Upper lobe of left lung (tissue), 6 donors: ENCODE measurements around the gene TMEM198. TPM values are rescaled to one million over a fixed set of nuclear protein-coding genes. Genes with fewer than 3 reads are reported as not detected.

Source experiments
- ATAC-seq, 2 donors: fragments of 200-7000 bp; cut with Tn5 transposase; one replicate each; pipeline ENCODE4 v1.9.1; 2022; ENCODE audit warnings: mild to moderate bottlenecking in 2 of 2, moderate library complexity in 2 of 2; ENCODE audit not compliant: low FRiP score in 2 of 2
- DNase-seq, 2 donors: peaks; one replicate each; pipeline ENCODE4 v3.0.0-alpha.2; 2019 to 2020
- H3K27ac ChIP-seq, 4 donors: fragments of 200-600 bp; sonication (generic); one replicate each; pipeline ENCODE4 v1.5.1; 2016 to 2019
- H3K27me3 ChIP-seq, 4 donors: fragments of 200-600 bp; sonication (generic); one replicate each; pipeline ENCODE4 v1.5.1; 2017 to 2019
- H3K36me3 ChIP-seq, 4 donors: fragments of 200-600 bp; sonication (generic); one replicate each; pipeline ENCODE4 v1.5.1; 2016 to 2019
- H3K4me1 ChIP-seq, 4 donors: fragments of 200-600 bp; sonication (generic); one replicate each; pipeline ENCODE4 v1.5.1; 2018 to 2019
- H3K4me3 ChIP-seq, 4 donors: fragments of 200-600 bp; sonication (generic); one replicate each; pipeline ENCODE4 v1.5.1; 2017 to 2019; ENCODE audit warnings: mild to moderate bottlenecking in 2 of 4, moderate library complexity in 1 of 4
- H3K9me3 ChIP-seq, 4 donors: fragments of 200-600 bp; sonication (generic); one replicate each; pipeline ENCODE4 v1.5.1; 2018 to 2019
- EP300 ChIP-seq, 4 donors: sonication (generic); formaldehyde crosslinking; IDR thresholded peaks; one replicate each; pipeline ENCODE4 v1.5.1; 2017; ENCODE audit warnings: antibody characterized with exemption in 4 of 4, control low read depth in 2 of 4
- POLR2A ChIP-seq, 4 donors: fragments of 450-650 bp; IDR thresholded peaks; one replicate each; pipeline ENCODE4 v1.5.1; 2016 to 2017; ENCODE audit warnings: antibody characterized with exemption in 4 of 4, mild to moderate bottlenecking in 2 of 4
- POLR2AphosphoS5 ChIP-seq, 2 donors: sonication (generic); formaldehyde crosslinking; IDR thresholded peaks; one replicate each; pipeline ENCODE4 v1.5.1; 2017; ENCODE audit warnings: antibody characterized with exemption in 2 of 2
- WGBS, 2 donors: methylation state at CpG; one replicate each; pipeline ENCODE4 v1.1.5; 2017 to 2018; 5-methylcytosine and 5-hydroxymethylcytosine counted together
- total RNA-seq, 6 donors: library from RNA; depleted of rRNA in 4 of 6; stranded (reverse); fragments of >200 nt in 4 of 6; gene quantifications; one replicate each; pipeline versions ENCODE4 v1.1.0 to v1.2.1, GENCODE V29; 2016 to 2021
- TF ChIP-seq, protein P1 (sequence below), 6 experiments: fragments of 450-650 bp in 4 of 6; fragments of 200-600 bp in 2 of 6; sonication (generic) in 2 of 6; IDR thresholded peaks; one replicate each; pipeline ENCODE4 v1.5.1; 2016 to 2019; ENCODE audit warnings: antibody characterized with exemption in 6 of 6
- donor health status: DM: no; HTN: no; CAD: no; lungs with moderate emphysema.
- donor health status: DM: no; HTN: yes; CAD: no; lungs with severe emphysema.

Gene TMEM198
- total RNA-seq, 6 donors from 2014 or later = 1.9 to 12.6 (median 4.2) TPM

DNA sequence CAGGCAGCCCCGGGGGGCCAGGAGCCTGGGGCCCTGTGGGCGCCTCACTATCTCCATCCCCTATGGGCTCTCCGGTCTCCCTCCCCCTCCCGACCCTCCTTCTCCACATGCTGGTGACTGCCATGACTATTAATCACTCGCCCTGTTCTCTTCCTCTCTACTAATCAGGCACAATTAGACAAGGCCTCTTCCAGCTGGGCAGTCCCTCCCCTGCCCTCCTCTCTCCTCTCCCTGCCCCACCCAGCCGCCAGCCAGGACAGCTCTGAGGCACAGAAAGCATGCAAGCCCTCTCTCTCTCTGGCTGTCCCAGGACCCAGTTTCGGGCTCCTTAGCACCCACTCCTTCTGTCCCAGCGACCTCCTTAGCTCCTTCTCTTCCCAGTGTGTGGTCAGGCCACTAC, 23.7 kb upstream of the TMEM198 start:
- Histone ChIP-seq H3K4me3 (no peak overlapping the region), H3K27ac (no peak overlapping the region), H3K9me3 (no peaks in the 10 kb centered on the region), H3K36me3 (no peaks in the 10 kb centered on the region), H3K4me1 (peaks cover 10 to 16% (median 11%) of the 10 kb centered on the region in 4 donors), H3K27me3 (peaks cover 1 to 34% (median 19%) of the 10 kb centered on the region in 4 donors)
- DNase-seq (no peak), ATAC-seq (no peak)
- TF ChIP-seq POLR2AphosphoS5 (IDR thresholded peaks at IDR 0.05) (no peak), POLR2A (IDR thresholded peaks at IDR 0.05) (no peak), EP300 (IDR thresholded peaks at IDR 0.05) (no peak)
- TF ChIP-seq, protein P1, sequence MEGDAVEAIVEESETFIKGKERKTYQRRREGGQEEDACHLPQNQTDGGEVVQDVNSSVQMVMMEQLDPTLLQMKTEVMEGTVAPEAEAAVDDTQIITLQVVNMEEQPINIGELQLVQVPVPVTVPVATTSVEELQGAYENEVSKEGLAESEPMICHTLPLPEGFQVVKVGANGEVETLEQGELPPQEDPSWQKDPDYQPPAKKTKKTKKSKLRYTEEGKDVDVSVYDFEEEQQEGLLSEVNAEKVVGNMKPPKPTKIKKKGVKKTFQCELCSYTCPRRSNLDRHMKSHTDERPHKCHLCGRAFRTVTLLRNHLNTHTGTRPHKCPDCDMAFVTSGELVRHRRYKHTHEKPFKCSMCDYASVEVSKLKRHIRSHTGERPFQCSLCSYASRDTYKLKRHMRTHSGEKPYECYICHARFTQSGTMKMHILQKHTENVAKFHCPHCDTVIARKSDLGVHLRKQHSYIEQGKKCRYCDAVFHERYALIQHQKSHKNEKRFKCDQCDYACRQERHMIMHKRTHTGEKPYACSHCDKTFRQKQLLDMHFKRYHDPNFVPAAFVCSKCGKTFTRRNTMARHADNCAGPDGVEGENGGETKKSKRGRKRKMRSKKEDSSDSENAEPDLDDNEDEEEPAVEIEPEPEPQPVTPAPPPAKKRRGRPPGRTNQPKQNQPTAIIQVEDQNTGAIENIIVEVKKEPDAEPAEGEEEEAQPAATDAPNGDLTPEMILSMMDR (IDR thresholded peaks at IDR 0.05) = no peak
- 63 to 72% methylated on average over 8 of the region's 8 CpGs for WGBS, 2 donors

DNA sequence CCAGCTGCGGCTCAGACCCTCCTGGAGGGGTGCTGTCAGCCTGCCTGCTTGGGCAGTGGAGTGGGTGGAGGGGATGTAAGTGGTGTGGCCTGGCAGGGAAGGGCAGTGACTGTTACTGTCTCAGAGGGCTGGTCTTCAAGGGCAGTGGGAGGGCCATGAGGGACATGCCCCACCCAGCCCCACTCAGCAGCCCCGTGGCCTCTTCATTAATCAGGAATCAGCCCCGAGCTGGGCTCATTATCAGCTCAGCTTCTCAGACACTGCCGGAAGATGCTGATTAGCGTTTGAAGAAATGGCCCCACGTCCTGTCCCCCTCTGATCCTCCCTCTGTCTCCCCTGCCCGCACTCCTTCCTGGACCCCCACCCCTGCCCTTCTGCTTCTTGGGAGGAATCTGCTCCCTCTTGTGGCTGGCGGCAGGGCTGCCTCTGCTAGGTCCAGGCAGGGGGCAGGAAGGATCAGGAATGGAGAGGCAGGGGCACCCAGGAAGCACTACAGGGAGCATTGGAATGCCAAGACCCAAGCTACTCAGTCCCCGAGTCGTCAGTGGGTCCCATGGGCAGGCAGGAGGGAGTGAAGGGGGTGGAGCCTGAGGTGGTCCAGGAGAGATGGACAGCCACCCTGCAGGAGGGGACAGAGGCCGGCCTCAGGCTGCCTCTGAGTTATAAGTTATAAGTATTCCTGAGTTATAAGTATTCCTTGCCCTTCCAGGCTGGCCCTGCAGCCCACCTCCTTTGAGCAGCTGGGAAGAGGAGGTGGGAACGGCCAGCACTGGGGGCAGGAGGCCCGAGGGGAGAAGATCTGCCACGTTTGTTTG, 22.6 kb upstream of the TMEM198 start:
- Histone ChIP-seq H3K4me3 (no peak overlapping the region), H3K4me1 (peaks cover 10 to 16% (median 11%) of the 10 kb centered on the region in 4 donors), H3K27me3 (peaks cover 1 to 40% (median 19%) of the 10 kb centered on the region in 4 donors), H3K36me3 (no peaks in the 10 kb centered on the region), H3K9me3 (no peaks in the 10 kb centered on the region), H3K27ac (no peak overlapping the region)
- DNase-seq (no peak), ATAC-seq (peak; percentile 16 to 49)
- 7 to 8% methylated on average over 13 to 14 of the region's 14 CpGs for WGBS, 2 donors
- TF ChIP-seq POLR2AphosphoS5 (IDR thresholded peaks at IDR 0.05) = no peak
- TF ChIP-seq, protein P1 (IDR thresholded peaks at IDR 0.05) = peak in 4 of 6 experiments; percentile 9 to 54 (median 31)
- no peak for TF ChIP-seq POLR2A (IDR thresholded peaks at IDR 0.05)
- no peak for TF ChIP-seq EP300 (IDR thresholded peaks at IDR 0.05)

DNA sequence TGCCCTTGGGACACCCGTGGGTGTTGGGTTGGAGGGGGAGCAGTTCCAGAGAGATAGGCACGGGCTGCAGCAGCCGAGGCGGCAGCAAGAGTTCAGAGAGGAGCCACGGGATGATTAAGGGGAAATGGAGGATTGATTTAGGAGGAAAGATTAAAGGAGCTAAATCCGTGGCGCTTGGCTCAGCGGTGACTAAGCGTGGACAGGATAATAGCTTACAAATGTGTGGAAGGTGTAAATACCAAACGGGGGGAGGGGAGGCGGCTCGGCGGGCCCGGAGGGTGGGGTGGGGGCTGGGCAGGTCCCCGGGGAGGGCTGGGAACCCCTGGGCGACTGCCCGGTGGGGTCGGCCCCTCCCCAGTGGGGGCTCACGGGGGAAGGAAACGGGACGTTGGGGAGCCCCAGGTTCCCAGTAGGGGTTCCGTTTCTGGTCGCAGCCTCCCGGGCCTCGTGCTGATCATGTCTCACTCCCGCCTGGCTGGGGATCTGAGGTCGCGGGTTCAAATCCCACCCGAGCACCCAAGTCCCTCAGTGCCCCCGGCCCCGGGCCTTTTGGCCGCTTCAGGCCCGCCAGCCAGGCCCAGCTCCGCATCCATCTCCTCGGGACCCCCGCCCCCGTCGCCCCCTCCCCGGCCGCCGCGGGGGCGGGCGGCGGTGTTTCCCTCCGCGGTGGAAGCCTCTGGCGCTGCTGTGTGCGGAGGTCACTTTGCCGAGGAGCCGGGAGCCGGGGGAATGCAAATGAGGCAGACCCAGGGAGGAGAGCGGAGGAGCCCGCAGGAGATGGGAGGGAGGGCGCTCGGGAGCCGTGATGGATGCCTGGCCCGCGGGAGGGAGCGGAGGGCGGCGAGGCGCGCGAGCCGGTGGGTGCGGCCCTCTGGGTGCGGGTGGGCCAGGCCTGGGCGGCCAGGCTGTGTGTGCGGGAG, 21.5 kb upstream of the TMEM198 start:
- ATAC-seq = peak in 1 of 2 donors; percentile 45
- H3K27ac ChIP-seq = peak overlapping the region in 1 of 4 donors; percentile 6
- peaks cover 10 to 16% (median 11%) of the 10 kb centered on the region in 4 donors for H3K4me1 ChIP-seq
- peak overlapping the region in 1 of 4 donors; percentile 17 for H3K4me3 ChIP-seq
- 2 to 4% methylated on average over 20 to 45 of the region's 70 CpGs for WGBS, 2 donors
- H3K36me3 ChIP-seq = no peaks in the 10 kb centered on the region
- DNase-seq = peak in 1 of 2 donors; percentile 83
- H3K27me3 ChIP-seq = peaks cover 1 to 43% (median 19%) of the 10 kb centered on the region in 4 donors
- TF ChIP-seq EP300 (IDR thresholded peaks at IDR 0.05) (no peak), POLR2A (IDR thresholded peaks at IDR 0.05) (no peak)
- TF ChIP-seq, protein P1 (IDR thresholded peaks at IDR 0.05) = no peak
- no peaks in the 10 kb centered on the region for H3K9me3 ChIP-seq

DNA sequence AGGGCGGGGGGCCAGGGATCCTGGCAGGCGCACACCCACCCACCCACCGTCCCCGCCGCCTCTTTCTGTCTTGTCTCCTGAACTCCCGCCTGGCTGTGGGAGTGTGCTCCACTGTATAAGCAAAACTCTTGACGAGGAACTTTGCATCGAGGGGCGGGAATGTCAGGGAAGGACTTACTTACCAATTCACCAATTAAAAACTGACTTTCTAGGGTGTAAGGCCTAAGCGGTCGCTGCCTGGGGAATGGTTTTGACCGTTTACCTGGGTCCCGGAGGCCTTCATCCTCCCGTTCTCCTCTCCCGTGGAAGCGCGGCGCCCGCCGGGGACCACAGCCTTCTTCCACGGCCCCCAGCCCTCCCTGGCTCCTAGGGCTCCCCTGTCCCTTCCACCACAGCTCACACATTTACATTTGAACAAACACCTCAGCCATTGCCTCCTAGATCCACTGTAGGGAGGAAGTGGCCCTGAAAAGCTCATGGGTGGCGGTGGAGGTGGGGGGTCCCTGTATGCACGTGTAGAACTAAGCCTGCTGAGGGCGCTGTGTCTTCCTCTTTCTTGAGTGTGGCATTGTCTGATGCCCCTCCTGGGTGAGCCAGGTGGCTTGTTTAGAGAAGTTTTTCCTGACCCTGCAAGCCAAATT, 20.7 kb upstream of the TMEM198 start:
- DNase-seq = no peak
- ATAC-seq = no peak
- H3K4me3 ChIP-seq = peak overlapping the region in 1 of 4 donors; percentile 17
- peak overlapping the region in 1 of 4 donors; percentile 6 for H3K27ac ChIP-seq
- peaks cover 1 to 43% (median 21%) of the 10 kb centered on the region in 4 donors for H3K27me3 ChIP-seq
- H3K4me1 ChIP-seq = peaks cover 10 to 16% (median 11%) of the 10 kb centered on the region in 4 donors
- TF ChIP-seq, protein P1 (IDR thresholded peaks at IDR 0.05) = no peak
- TF ChIP-seq POLR2AphosphoS5 (IDR thresholded peaks at IDR 0.05) (no peak), POLR2A (IDR thresholded peaks at IDR 0.05) (no peak)
- no peaks in the 10 kb centered on the region for H3K36me3 ChIP-seq
- H3K9me3 ChIP-seq = no peaks in the 10 kb centered on the region
- WGBS, 2 donors = 24 to 34% methylated on average over 15 to 18 of the region's 24 CpGs
